Fibroblast of gingiva (primary cell): ENCODE measurements around the gene CHTOP.
A peak's percentile ranks its signal among the peaks of the same experiment; 100 is the strongest.
"Not testable (repeated sequence)": the region's sequence is repeated elsewhere in the genome, so short reads cannot be mapped to it uniquely, and the experiment has no call there.

Source experiments
- DNase-seq: peaks from one replicate; pipeline ENCODE4 v3.0.0-alpha.2; 2011; ENCODE audit warnings: low read depth

CHTOP gene, protein sequence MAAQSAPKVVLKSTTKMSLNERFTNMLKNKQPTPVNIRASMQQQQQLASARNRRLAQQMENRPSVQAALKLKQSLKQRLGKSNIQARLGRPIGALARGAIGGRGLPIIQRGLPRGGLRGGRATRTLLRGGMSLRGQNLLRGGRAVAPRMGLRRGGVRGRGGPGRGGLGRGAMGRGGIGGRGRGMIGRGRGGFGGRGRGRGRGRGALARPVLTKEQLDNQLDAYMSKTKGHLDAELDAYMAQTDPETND

DNA sequence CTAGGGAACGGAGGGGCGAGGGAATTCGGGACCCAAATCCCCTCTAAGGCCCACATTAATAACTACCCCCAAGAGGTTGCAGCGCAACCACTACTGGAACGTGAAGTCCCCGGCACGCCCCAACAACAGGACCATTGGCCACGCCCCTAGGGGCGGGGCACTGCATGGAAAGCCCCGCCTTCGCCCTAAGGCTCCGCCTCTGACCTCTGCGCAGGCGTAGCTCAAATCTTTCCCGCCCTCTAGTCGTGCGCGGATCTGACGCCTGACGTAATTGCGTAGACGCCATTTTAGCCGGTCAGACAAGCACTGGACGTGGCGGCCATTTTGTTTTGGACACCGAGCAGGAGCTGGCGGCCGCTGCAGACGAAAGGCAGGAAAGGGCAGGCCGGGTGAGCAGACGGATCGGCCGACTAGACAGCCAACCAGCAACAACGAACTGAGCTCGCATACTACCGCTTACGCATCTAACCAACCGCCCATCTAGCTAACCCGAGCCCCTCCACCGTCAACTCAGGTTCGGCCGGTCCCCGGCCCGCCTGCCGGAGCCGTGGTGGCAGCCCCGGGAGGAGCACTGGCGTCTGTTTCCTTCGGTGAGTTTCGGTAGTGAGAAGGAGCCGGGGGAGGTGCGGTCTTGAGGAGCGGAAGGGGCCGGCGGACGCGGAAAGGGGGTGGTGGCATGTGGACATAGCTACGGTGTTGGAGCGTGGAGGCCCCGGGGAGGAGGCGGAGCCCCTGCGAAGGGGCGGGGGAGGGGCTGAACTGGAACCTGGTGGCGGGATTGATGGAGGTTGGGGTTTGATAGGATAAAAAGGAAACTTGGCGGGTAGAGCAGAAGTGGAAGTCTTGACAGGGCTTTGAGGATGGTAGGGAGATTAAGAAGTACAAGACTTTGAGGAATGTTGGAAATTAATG is at the start of gene CHTOP:
CHTOP (plus strand) TSS at position 313 of the 912 bp plus-strand sequence. CDS start 2,523 bp downstream, outside the sequence.
- DNase-seq = peak; percentile 98

DNA sequence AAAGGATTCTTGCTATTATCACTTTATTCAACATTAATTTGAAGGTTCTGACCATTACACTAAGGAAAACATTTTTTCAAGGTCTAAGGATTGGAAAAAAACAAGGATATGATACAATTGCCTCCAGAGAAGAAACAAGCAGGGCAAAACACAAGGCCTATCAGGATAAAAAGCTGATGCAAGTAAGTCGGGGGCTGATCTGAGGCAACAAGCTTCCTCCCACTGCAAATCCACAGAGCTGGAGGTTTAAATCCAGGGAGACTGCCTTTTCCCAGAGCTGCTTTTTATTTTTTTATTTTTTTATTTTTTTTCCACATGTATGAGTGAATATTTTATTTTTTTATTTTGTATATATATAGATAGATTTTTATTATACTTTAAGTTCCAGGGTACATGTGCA is 48.9 kb upstream of the CHTOP start:
- no peak for DNase-seq

DNA sequence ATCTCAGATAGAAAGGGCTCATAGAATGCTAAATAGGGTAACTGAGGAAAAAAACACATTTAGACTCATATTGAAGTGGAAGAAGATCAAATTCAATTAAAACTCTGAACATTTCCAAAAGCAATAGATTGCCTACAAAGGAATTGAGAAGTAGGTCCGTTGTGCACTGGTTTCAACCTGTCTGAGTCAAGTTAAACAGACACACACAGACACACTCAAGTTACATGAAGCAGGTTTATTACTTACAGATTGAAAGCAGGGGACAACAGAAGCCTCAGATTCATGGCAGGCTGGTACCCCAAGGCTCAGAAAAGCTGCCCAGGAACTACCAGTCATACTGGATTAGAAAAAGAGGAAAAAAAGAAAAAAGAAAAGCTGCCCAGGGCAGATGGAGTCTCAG is 47.5 kb upstream of the CHTOP start:
- DNase-seq = no peak

DNA sequence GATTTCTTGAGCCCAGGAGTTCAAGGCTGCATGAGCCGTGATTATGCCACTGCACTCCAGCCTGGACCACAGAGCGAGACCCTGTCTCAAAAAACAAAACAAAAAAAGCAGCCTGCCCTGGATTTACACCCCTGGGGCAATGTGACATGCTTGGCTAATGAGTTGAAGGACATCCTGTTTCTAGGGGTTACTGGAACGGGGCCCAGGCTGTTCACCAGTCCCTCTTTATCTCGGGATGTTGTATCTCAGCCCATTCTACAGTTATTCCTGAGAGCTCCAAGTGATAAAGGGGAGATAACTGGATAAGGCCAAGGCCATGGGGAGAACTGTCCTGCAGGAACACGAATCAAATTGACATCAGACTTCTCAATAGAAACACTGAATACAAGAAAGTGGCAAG is 46.6 kb upstream of the CHTOP start:
- no peak for DNase-seq

DNA sequence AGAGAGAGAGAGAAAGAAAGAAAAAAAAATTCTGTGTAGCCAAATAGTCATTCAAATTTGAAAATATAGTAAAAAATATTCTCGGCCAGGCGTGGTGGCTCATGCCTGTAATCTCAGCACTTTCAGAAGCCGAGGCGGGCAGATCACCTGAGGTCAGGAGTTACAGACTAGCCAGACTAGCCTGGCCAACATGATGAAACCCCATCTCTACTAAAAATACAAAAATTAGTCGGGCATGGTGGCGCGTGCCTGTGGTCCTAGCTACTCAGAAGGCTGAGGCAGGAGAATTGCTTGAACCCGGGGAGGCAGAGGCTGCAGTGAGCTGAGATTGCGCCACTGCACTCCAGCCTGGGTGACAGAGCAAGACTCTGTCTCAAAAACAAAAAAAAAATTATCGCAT is 45.8 kb upstream of the CHTOP start:
- not testable (repeated sequence) for DNase-seq

DNA sequence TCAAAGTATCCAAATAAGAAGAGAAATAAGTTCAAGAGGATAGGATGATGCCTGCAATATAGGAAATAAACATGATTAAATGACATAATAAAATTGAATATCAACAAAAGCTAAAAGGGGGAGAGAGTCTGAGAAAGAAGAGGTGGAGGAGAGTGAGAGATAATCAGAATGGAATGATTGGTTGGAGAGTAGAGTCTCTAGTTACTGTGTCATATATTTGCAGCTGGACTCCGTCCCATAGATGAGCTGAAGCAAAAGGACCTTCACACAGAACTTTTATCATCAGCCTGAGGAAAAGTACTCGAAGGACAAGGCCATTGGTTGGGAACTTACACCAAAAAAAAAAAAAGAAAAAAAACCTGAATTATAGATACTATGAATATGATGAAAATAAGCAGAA is 45.4 kb upstream of the CHTOP start:
- no peak for DNase-seq

DNA sequence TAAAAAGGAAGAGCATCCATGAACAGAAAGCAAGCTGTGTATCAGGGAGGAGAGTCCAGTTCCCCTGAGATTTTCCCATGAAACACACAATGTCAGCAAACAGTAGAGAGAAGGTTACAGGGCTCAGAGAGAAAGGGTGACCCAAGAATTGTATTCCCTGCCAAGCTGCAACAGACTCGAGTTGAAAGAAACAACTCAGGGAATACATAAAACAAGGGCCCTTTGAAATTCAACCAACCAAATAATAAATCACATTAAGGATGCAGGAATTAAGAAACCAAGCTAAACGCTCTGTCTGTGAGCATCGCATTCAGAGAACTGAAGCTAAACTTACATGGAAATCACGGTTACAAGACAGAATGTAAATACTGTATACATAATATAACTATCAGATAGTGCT is 41.1 kb upstream of the CHTOP start:
- no peak for DNase-seq

DNA sequence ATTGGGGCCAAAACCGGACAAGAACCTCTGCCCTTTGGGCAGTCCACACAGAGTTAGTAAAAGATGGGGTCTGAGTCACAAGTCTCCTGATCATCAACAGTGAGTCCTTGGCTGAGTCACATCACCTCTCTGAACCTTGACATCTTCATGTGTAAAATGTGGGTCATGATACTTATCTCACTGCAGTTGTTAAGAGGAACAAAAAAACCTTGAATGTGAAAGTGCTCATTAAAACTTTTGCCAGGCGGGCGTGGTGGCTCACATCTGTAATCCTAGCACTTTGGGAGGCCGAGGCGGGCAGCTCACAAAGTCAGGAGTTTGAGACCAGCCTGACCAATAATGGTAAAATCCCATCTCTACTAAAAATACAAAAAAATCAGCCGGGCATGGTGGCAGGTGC is 36.7 kb upstream of the CHTOP start:
- DNase-seq = no peak

DNA sequence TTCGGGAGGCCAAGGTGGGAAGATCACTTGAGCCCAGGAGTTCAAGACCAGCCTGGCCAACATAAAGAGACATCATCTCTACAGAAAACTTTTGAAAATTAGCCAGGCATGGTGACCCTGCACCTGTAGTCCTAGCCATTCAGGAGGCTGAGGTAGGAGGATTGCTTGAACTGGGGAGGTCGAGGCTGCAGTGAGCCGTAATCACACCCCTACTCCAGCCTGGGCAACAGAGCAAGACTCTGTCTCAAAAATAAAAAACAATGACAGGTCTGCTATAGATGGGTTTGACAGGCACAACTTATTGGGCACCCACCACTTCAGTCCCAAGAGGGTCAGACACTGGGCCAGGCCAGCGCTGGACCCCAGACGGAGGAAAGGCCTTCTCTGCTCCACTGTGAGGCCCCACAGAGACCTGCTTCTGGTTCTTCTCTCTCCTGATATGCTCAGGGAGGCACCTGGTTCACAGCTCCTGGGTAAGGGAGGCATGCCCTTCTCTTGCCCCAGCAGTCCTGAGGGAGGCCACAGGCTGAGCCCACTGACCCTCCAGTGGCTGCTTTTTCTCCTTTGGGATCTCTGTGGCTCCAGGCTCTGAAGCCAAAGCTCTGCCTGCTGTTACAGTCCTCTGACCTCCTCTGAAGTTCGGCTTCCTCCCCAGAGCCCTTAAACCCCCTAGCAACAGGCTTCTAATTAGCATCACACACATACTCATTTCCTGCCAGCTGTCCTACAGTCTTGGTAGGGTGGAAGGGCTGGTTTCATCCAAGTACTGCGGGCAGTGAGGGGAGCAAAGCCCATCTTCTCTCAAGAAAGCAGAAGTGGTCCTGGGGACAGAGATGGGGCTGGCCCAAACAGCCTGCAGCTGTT is 35.3 kb upstream of the CHTOP start:
- peak; percentile 73 for DNase-seq

DNA sequence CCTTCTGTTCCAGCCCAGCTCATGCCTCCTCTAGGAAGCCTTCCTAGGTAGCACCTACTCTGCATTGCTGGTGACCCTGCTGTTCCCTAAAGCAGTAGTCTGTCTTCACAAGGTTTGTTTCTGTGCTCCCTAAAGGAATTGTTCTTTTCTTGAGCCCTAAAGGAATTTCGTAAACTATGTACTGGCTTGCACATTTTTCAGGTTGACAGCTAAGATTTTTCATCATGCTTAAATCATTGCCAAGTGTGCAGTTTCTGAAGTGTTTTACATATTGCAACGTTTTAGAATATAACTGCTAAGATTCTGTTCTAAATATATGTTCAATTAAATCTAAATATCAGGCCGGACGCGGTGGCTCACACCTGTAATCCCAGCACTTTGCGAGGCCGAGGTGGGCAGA is 34.0 kb upstream of the CHTOP start:
- peak; percentile 41 for DNase-seq

DNA sequence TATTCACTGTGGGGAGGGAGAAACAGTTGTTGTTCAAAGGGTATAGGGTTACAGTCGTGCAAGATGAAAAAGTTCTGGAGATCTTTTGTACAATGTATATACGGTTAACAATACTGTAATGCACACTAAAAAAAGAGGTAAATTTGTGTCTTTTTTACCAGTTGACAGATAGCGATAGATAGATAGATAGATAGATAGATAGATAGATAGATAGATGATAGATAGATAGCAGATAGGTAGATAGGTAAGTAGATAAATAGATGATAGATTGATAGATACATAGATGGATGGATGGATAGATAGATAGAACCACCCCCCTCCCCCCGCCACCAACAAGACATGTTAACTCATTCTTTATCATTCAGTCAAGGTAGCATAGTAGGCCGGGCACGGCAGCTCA is 31.1 kb upstream of the CHTOP start:
- no peak for DNase-seq

DNA sequence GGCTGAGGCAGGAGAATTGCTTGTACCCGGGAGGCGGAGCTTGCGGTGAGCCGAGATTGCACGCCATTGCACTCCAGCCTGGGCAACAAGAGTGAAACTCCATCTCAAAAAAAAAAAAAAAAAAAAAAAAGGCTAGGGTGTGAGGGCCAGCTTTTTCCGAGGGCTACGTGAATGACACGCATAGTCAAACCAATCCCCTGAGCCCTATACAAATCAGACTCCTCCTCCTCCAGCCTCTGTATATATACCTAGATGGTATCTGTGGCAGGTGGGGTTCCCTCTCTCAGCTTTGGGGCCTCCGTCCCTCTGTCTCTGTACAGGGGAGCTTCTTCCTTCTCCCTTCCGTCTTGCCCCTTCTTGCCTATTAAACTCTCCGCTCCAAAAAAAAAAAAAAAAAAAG is 27.7 kb upstream of the CHTOP start:
- DNase-seq = no peak

DNA sequence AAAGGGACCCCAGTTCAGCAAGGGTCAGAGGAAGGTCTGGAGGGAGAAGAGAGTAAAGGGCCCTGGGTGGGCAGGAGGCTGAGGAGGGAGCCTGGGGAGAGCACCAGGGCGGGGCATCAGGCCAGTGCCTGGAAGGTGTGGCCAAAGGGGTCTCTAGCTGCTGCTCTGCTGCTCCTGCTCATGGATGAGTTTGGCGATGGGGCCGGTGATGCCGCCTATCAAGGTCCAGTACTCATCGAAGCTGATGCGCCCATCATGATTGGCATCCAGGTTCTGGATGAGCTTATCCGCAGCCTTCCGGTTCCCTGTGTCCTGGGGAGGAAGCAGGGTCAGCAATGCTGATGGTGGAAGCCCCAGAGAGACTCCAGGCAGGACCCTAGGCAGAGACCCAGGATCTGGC is 26.5 kb upstream of the CHTOP start:
- DNase-seq = no peak

DNA sequence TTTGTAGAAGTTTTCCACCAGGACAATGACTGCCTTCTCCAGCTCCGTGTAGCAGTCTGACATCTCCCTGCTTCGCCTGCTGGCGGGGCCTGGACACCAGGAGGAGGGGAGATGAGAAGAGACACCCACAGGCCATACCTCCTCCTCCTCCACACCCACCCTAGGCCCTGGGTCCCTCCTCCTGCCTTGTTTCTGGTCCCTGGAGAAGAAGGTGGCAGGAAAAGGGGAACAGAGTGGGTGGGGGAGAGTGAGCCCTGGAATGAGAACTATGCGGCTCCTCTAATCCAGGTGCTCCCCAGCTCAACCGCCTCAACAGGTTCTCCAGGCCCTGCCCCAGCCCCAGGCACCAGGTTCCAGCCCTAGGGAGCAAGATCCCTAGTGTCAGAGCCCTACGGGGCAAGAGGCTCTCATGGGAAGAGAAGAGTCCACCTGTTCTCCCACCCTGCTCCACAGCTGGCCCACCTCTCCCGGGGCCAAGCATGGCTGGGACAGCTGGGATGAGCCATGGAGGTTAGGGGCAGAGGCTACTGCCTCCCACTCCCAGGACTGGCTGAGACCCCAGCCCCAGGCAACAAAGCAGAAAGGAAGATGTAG is 25.7 kb upstream of the CHTOP start:
- no peak for DNase-seq

DNA sequence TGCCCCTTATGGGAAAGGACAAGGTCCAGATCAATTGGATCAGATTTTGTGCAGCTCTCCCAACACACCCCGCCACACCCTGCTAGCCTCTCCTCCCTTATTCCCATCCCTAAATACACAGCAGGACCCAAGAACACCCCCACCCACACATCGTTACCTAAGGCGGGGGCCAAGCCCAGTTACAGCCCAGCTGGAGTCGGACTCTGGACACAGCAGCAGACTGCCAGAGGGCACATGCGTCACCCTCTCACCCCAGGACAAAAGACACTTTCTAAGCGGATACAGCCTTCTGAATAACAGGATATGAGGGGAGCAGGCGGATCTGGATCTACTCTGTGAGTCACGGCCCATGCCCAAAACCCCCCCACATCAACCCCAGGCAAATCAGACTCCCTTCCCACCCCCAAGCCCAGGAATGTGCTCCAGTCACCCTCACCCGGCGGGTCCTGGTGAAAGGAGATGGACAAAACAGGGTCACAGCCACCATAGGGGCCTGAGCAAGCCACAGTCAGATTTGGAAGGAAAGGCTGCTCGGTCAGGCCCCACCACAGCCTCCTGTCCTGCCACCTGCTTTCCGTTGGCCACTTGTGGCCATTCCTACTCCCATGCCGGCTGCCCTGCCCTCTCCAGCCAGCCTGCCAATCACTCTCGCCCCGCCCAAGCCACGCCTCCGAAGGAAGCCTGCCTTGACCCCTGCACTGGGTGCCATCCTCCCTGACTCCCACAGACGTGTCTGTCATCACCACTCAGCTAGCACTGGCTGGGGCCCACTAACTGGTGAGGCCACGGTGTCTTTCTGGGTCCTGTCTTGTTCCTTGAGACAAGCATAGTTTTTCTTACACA is 24.9 kb upstream of the CHTOP start:
- DNase-seq = peak; percentile 80

DNA sequence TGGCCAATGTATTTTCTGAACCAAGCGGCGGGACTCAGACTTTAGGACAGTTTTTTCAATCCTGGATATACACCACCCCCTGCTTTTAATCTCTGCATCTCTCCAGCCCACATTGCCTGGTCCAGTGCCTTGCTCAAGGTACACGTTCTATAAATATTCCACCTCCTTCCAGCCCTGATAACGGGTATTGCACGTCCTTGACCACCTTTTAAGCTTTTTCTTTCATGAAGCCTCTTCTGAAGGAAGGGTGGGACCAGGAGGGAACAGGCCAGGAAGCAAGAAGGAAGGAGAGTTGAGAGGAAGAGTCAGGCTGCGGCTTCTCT is 24.3 kb upstream of the CHTOP start:
- DNase-seq = no peak

DNA sequence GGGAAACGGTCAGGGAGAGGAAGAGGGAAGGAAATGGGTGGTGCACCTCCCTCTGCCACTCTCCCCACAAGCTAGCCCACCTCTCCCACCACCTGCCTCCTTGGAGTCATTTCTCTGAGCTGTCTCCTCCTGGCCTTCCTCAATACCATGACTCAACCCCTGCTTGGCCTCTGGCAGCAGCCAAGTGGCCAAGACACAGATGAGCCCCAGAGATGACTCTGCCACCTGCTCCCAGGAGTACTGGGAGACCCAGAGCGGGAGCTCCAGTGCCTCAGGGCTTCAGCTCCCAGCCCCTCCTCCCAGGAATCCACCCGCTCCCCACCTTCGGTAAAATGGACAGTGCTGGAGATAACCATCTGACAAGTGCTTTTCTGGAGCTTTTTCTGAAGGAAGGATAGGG is 23.5 kb upstream of the CHTOP start:
- no peak for DNase-seq

DNA sequence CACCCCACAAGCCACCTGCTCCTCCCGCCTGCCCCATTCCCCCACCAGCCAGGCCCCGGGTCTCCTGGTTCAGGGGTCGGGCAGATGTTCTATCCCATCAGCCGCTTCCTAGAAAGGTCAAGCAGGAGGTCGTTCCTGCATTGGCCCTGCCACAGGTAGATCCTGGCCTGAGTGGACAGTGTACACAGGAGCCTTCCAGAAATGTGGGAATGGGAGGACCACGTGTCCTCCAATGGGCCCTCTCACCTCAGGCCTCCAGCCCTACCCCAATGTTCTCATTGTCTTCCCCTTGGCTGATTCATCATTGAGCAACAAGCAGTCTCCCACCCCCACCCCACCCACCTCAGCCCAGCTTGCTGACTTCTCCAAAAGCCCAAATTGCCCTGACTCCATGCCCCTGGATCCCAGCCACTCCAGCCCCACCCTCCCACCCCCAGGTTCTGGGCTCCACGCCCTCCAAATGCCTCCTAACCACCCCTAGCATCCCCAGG is 23.0 kb upstream of the CHTOP start:
- DNase-seq = no peak

DNA sequence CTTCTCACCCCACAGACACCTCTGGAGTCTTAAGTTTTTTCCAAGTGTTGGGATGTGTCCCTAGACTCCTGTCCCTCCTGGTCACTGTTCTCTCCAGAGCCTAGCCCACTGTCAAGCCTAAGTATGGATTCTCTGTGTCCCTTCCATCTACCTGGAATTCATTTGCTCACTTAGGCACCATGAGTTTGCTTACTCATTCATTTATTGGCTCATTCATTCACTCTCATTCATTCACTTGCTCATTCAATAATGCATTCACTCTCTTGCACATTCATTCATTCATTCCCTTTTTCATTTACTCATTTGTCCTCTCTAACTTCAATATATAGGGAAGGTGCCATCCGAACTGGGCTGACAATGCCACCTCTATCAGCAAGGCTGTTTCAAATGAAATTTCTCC is 22.5 kb upstream of the CHTOP start:
- no peak for DNase-seq

DNA sequence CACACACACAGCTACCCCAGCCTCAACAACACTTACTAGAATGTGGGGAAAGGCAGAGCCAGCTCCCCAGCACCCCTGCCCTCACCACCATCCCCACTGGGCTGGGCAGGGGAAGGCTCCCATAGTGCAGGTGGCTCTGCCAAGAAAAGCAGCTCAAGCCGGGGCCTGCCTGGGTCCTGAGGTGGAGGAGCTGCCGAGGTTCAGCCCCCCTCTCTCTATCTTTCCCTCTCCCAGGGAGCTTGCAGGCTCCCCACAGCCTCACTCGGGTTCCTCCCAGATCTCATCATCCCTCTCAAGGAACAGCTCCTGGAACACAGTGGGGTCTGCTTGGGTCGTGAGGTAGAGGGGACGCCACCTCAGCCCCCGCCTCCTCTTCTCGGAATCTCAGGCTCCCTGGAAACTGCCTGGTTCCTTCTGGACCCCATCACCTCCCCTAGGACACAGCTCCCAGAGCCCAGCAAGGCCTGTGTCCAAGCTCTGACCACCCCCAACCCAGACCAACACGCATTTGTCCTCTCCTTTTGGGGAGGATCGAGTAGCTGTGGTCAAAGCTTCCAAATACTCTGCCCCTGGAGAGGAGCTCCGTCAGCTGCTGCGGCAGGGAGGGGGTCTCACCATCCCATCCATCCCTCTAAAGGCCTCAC is 21.6 kb upstream of the CHTOP start:
- DNase-seq = no peak
